SKM-1 (cell line): ENCODE data around the gene BCAR3.
"Not testable (repeated sequence)": the region's sequence is repeated elsewhere in the genome, so short reads cannot be mapped to it uniquely, and the experiment has no call there.

Source experiments
- DNase-seq: peaks from one replicate; lab custom pipeline; 2025; ENCODE audit not compliant: unreplicated experiment; lab: John Stamatoyannopoulos, UW

BCAR3 gene

GRCh38 chr1:93600663-93601062 lies 81.0 kb downstream of the BCAR3 start:
- no peak for DNase-seq

GRCh38 chr1:93599479-93599878 lies 82.2 kb downstream of the BCAR3 start:
- no peak for DNase-seq

GRCh38 chr1:93598861-93599439 lies 82.7 kb downstream of the BCAR3 start:
- no peak for DNase-seq

GRCh38 chr1:93598396-93598795 lies 83.2 kb downstream of the BCAR3 start:
- no peak for DNase-seq

- no peak for DNase-seq
Measured at GRCh38 chr1:93597709-93598108, 83.9 kb downstream of the BCAR3 start.

- DNase-seq, result no peak
Measured at GRCh38 chr1:93596329-93597089, 85.1 kb downstream of the BCAR3 start.

GRCh38 chr1:93595743-93596142 lies 85.9 kb downstream of the BCAR3 start:
- DNase-seq, result no peak

- no peak for DNase-seq
Measured at GRCh38 chr1:93595266-93595665, 86.4 kb downstream of the BCAR3 start.

- DNase-seq, result no peak
Measured at GRCh38 chr1:93594603-93594880, 87.1 kb downstream of the BCAR3 start.

GRCh38 chr1:93593854-93594602 lies 87.6 kb downstream of the BCAR3 start:
- no peak for DNase-seq

GRCh38 chr1:93592551-93592949 lies 89.1 kb downstream of the BCAR3 start:
- no peak for DNase-seq

GRCh38 chr1:93591676-93592550 lies 89.7 kb downstream of the BCAR3 start:
- no peak for DNase-seq

GRCh38 chr1:93591291-93591675 lies 90.4 kb downstream of the BCAR3 start:
- DNase-seq, result not testable (repeated sequence)

GRCh38 chr1:93588955-93589354 lies 92.7 kb downstream of the BCAR3 start:
- DNase-seq, result no peak

GRCh38 chr1:93588206-93588605 lies 93.4 kb downstream of the BCAR3 start:
- DNase-seq, result no peak

GRCh38 chr1:93587354-93587753 lies 94.3 kb downstream of the BCAR3 start:
- no peak for DNase-seq

GRCh38 chr1:93585059-93585966 lies 96.3 kb downstream of the BCAR3 start:
- no peak for DNase-seq

GRCh38 chr1:93584261-93585003 lies 97.2 kb downstream of the BCAR3 start:
- no peak for DNase-seq

- DNase-seq, result no peak
Measured at GRCh38 chr1:93581917-93582850, 99.5 kb downstream of the BCAR3 start.
